Measurements from ENCODE around the gene PPIL1.

The PPIL1 gene

GRCh38 chr6:36824253-36824652 lies 50.4 kb downstream of the PPIL1 start (continued):
- TF ChIP-seq ZNF341 (tag by site-specific recombination; IDR thresholded peaks at IDR 0.05; ENCODE audit: low read depth) (no peak), ZNF423 (tag by site-specific recombination; IDR thresholded peaks at IDR 0.05) (no peak), ZNF132 (tag by site-specific recombination; IDR thresholded peaks at IDR 0.05; ENCODE audit: borderline replicate concordance) (no peak)

- TF ChIP-seq SCRT2 (tag by site-specific recombination; IDR thresholded peaks at IDR 0.05) (peak; percentile 59), SP7 (tag by site-specific recombination; IDR thresholded peaks at IDR 0.05) (no peak)
- H3K36me3 ChIP-seq (ENCODE audit: control insufficient read depth in 2 of 2, insufficient read depth in 1 of 2, low read length in 2 of 2): no peaks in the 10 kb centered on the region
- H3K4me1 ChIP-seq (ENCODE audit: control insufficient read depth, insufficient read depth, low read length): peaks cover 6% of the 10 kb centered on the region
- ChIA-PET CTCF (interaction anchor here (0.6 to 0.7 kb wide), 3 partner anchors 58 to 869 kb away, joined by 3 to 4 read pairs (median 4); no protein-coding TSS in a partner anchor), POLR2A (no interaction called here)
- no peak overlapping the region for H3K27ac ChIP-seq (ENCODE audit: extremely low read depth, low read depth, low read length)
- H3K4me3 ChIP-seq (ENCODE audit: low read depth, low read length): no peak overlapping the region
- H3K9me3 ChIP-seq (ENCODE audit: control insufficient read depth, insufficient read depth, low read depth, low read length): no peaks in the 10 kb centered on the region
Observed at GRCh38 chr6:36823421-36824096, 51.0 kb downstream of the PPIL1 start.

GRCh38 chr6:36822506-36823269 lies 51.9 kb downstream of the PPIL1 start:
- H3K4me1 ChIP-seq (ENCODE audit: control insufficient read depth, insufficient read depth, low read length): peaks cover 6% of the 10 kb centered on the region
- H3K36me3 ChIP-seq (ENCODE audit: control insufficient read depth in 2 of 2, insufficient read depth in 1 of 2, low read length in 2 of 2): no peaks in the 10 kb centered on the region
- H3K4me3 ChIP-seq (ENCODE audit: low read depth, low read length): no peak overlapping the region
- H3K27ac ChIP-seq (ENCODE audit: extremely low read depth, low read depth, low read length): no peak overlapping the region
- no peaks in the 10 kb centered on the region for H3K9me3 ChIP-seq (ENCODE audit: control insufficient read depth, insufficient read depth, low read depth, low read length)
- ChIA-PET POLR2A (interaction anchor here (0.6 kb wide), 1 partner anchor 12 kb away, joined by 5 read pairs; no protein-coding TSS in a partner anchor), CTCF (interaction anchor here (0.6 to 0.7 kb wide), 4 partner anchors 57 to 1029 kb away, joined by 3 to 4 read pairs (median 4); no protein-coding TSS in a partner anchor)
- no peak for TF ChIP-seq ZNF280C (tag by site-specific recombination; IDR thresholded peaks at IDR 0.05)
- TF ChIP-seq ZNF341 (tag by site-specific recombination; IDR thresholded peaks at IDR 0.05; ENCODE audit: low read depth): 0 out of 2 replicates have a peak, but pooled peaks have one; percentile 17

- H3K4me3 ChIP-seq (ENCODE audit: low read depth, low read length): no peak overlapping the region
- H3K27ac ChIP-seq (ENCODE audit: extremely low read depth, low read depth, low read length): no peak overlapping the region
- POLR2A ChIA-PET: interaction anchor here (0.6 kb wide), 1 partner anchor 13 kb away, joined by 5 read pairs; no protein-coding TSS in a partner anchor
- no peaks in the 10 kb centered on the region for H3K36me3 ChIP-seq (ENCODE audit: control insufficient read depth in 2 of 2, insufficient read depth in 1 of 2, low read length in 2 of 2)
- H3K9me3 ChIP-seq (ENCODE audit: control insufficient read depth, insufficient read depth, low read depth, low read length): no peaks in the 10 kb centered on the region
- CTCF ChIA-PET: interaction anchor here (0.6 to 1.5 kb wide), 3 partner anchors 29 to 1028 kb away, joined by 3 to 8 read pairs (median 3); partner anchors contain the start of gene C6orf89
- H3K4me1 ChIP-seq (ENCODE audit: control insufficient read depth, insufficient read depth, low read length): peaks cover 4% of the 10 kb centered on the region
- TF ChIP-seq ZNF664 (tag by site-specific recombination; IDR thresholded peaks at IDR 0.05): no peak
- TF ChIP-seq ZNF146 (tag by site-specific recombination; IDR thresholded peaks at IDR 0.05): no peak
- no peak for TF ChIP-seq ZNF423 (tag by site-specific recombination; IDR thresholded peaks at IDR 0.05)
- no peak for TF ChIP-seq GFI1B (tag by site-specific recombination; IDR thresholded peaks at IDR 0.05)
- no peak for TF ChIP-seq ZNF140 (tag by site-specific recombination; IDR thresholded peaks at IDR 0.05)
- TF ChIP-seq ZNF704 (tag by site-specific recombination; IDR thresholded peaks at IDR 0.05): no peak
- no peak for TF ChIP-seq ZNF777 (tag by site-specific recombination; IDR thresholded peaks at IDR 0.05; ENCODE audit: borderline replicate concordance)
- TF ChIP-seq GLIS2 (tag by site-specific recombination; IDR thresholded peaks at IDR 0.05): no peak
- TF ChIP-seq SP2 (tag by site-specific recombination; IDR thresholded peaks at IDR 0.05): no peak
- TF ChIP-seq ZNF626 (tag by site-specific recombination; IDR thresholded peaks at IDR 0.05): no peak
- no peak for TF ChIP-seq KLF10 (tag by site-specific recombination; IDR thresholded peaks at IDR 0.05)
- TF ChIP-seq ZNF2 (tag by site-specific recombination; IDR thresholded peaks at IDR 0.05): no peak
- TF ChIP-seq ZNF148 (tag by site-specific recombination; IDR thresholded peaks at IDR 0.05; ENCODE audit: borderline replicate concordance): no peak
- TF ChIP-seq ZNF529 (tag by site-specific recombination; IDR thresholded peaks at IDR 0.05; ENCODE audit: insufficient replicate concordance): no peak
- no peak for TF ChIP-seq ZNF560 (tag by site-specific recombination; IDR thresholded peaks at IDR 0.05; ENCODE audit: borderline replicate concordance)
Observed at GRCh38 chr6:36821581-36822335, 52.8 kb downstream of the PPIL1 start.

Measured in HEK293 (cell line).